ENCODE results near the gene FLAD1.

The FLAD1 gene

DNA sequence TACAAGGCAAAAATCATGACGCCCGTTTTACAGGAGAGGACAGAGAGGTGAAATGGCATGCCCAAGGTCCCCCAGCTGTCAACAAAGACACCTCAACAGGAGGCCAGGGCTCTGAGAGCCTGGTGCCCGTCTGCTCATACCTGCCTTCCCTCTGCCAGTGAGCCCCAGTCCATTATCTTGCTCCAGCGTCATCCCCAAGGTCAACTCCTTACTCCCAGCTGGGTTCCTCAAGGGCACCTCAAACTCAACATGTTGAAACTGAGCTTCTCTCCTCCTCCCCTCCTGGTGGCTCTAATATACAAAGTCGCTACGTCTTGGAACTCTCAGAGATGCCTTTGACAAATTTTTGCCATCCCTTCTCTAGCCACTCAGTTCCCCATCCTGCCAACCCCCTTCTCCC, 30.5 kb upstream of the FLAD1 start:
- H3K36me3 ChIP-seq (ENCODE audit: low read depth), result no peaks in the 10 kb centered on the region
- DNase-seq (ENCODE audit: low spot score) (no peak), ATAC-seq (ENCODE audit: low read depth) (no peak)
- H3K4me3 ChIP-seq (ENCODE audit: severe bottlenecking), result no peak overlapping the region
- peaks cover 10% of the 10 kb centered on the region for H3K4me1 ChIP-seq (ENCODE audit: insufficient read depth, poor library complexity, severe bottlenecking)
- no peaks in the 10 kb centered on the region for H3K27me3 ChIP-seq (ENCODE audit: insufficient read depth, poor library complexity, severe bottlenecking)
- H3K27ac ChIP-seq (ENCODE audit: poor library complexity, severe bottlenecking), result no peak overlapping the region
- H3K9me3 ChIP-seq (ENCODE audit: severe bottlenecking), result no peaks in the 10 kb centered on the region
- TF ChIP-seq, protein P1, sequence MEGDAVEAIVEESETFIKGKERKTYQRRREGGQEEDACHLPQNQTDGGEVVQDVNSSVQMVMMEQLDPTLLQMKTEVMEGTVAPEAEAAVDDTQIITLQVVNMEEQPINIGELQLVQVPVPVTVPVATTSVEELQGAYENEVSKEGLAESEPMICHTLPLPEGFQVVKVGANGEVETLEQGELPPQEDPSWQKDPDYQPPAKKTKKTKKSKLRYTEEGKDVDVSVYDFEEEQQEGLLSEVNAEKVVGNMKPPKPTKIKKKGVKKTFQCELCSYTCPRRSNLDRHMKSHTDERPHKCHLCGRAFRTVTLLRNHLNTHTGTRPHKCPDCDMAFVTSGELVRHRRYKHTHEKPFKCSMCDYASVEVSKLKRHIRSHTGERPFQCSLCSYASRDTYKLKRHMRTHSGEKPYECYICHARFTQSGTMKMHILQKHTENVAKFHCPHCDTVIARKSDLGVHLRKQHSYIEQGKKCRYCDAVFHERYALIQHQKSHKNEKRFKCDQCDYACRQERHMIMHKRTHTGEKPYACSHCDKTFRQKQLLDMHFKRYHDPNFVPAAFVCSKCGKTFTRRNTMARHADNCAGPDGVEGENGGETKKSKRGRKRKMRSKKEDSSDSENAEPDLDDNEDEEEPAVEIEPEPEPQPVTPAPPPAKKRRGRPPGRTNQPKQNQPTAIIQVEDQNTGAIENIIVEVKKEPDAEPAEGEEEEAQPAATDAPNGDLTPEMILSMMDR (IDR thresholded peaks at IDR 0.05; ENCODE audit: poor library complexity, severe bottlenecking), result no peak

DNA sequence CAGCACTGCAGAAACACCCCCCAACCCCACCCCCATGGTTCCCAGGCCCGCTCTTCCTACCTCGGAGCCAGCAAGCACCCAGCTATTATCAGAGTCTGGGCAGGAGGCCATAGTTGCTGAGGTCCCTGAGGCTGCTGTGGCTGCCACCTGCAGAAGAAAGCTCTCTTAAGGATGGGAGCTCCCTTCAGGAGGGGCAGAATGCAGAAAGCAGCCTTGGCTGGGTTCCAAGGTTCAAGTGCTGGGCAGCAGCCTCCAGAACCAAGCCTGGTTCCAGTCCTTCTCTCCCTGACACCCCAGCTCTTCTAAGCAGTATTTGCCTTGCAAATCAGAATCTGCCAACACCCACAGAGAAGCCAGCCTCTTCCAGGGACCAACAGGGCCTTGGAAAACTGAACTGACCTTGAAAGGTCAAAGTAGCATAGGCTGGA, 29.5 kb upstream of the FLAD1 start:
- TF ChIP-seq, protein P1 (IDR thresholded peaks at IDR 0.05; ENCODE audit: poor library complexity, severe bottlenecking), result no peak
- no peaks in the 10 kb centered on the region for H3K27me3 ChIP-seq (ENCODE audit: insufficient read depth, poor library complexity, severe bottlenecking)
- DNase-seq (ENCODE audit: low spot score), result no peak
- peaks cover 10% of the 10 kb centered on the region for H3K4me1 ChIP-seq (ENCODE audit: insufficient read depth, poor library complexity, severe bottlenecking)
- H3K36me3 ChIP-seq (ENCODE audit: low read depth), result no peaks in the 10 kb centered on the region
- no peaks in the 10 kb centered on the region for H3K9me3 ChIP-seq (ENCODE audit: severe bottlenecking)
- H3K4me3 ChIP-seq (ENCODE audit: severe bottlenecking), result no peak overlapping the region
- no peak overlapping the region for H3K27ac ChIP-seq (ENCODE audit: poor library complexity, severe bottlenecking)
- no peak for ATAC-seq (ENCODE audit: low read depth)

- H3K4me1 ChIP-seq (ENCODE audit: insufficient read depth, poor library complexity, severe bottlenecking), result peaks cover 10% of the 10 kb centered on the region
- ATAC-seq (ENCODE audit: low read depth) (no peak), DNase-seq (ENCODE audit: low spot score) (no peak)
- no peak overlapping the region for H3K4me3 ChIP-seq (ENCODE audit: severe bottlenecking)
- TF ChIP-seq, protein P1 (IDR thresholded peaks at IDR 0.05; ENCODE audit: poor library complexity, severe bottlenecking), result no peak
- H3K27me3 ChIP-seq (ENCODE audit: insufficient read depth, poor library complexity, severe bottlenecking), result no peaks in the 10 kb centered on the region
- H3K27ac ChIP-seq (ENCODE audit: poor library complexity, severe bottlenecking), result no peak overlapping the region
- H3K36me3 ChIP-seq (ENCODE audit: low read depth), result peaks cover 4% of the 10 kb centered on the region
- no peaks in the 10 kb centered on the region for H3K9me3 ChIP-seq (ENCODE audit: severe bottlenecking)
Observed at GRCh38 chr1:154954541-154954940, 28.6 kb upstream of the FLAD1 start.

DNA sequence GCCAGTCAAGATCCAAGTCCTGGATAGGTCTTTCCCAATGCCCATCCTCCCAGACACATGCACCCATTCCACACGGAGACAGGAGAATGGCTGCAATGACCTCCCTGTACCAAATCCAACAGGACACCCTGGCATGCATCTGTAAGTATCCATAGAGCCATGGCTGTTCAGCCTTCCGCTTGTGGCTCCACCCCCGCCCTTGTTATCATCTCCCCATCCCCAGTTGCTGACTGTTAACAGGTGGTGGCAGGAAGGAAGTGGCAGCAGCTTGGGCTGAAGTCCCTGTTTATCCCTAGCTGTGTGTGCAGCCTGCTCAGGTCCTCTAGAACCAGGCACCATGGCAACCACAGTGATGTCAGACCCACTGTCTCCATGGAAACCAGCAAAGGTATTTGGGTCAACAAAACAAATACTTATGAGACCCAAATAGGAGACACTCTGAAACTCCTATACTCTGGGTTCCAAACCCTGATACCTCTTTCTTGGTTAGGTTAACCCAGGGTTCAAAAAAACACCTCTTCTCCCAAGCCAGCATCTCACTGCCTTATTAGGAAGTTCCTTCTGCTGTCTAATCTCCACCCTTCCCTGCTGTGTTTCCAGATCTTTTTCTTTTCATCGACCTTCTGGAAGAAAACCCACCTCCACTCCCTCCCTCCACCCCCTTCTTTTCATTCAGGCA, 28.0 kb upstream of the FLAD1 start:
- no peak for DNase-seq (ENCODE audit: low spot score)

More for the DNA sequence above, 28.0 kb upstream of the FLAD1 start:
- no peak; the same call in 2 of the 3 replicates for ATAC-seq (ENCODE audit: low read depth)
- Histone ChIP-seq H3K27ac (ENCODE audit: poor library complexity, severe bottlenecking) (peak overlapping the region; percentile 36), H3K4me1 (ENCODE audit: insufficient read depth, poor library complexity, severe bottlenecking) (peaks cover 10% of the 10 kb centered on the region), H3K9me3 (ENCODE audit: severe bottlenecking) (no peaks in the 10 kb centered on the region), H3K4me3 (ENCODE audit: severe bottlenecking) (peak overlapping the region; percentile 33), H3K36me3 (ENCODE audit: low read depth) (peaks cover 8% of the 10 kb centered on the region), H3K27me3 (ENCODE audit: insufficient read depth, poor library complexity, severe bottlenecking) (no peaks in the 10 kb centered on the region)
- TF ChIP-seq, protein P1 (IDR thresholded peaks at IDR 0.05; ENCODE audit: poor library complexity, severe bottlenecking), result no peak
